Sigmoid colon (tissue), 7 donors: ENCODE measurements around the gene ABCD2. TPM values are rescaled to one million over a fixed set of nuclear protein-coding genes. Genes with fewer than 3 reads are reported as not detected.

Source experiments
- DNase-seq: peaks from one replicate; pipeline ENCODE4 v3.0.0-alpha.2; 2019
- H3K27ac ChIP-seq, 4 donors: fragments of 200-600 bp; sonication (generic); one replicate each; pipeline ENCODE4 v1.5.1; 2016 to 2019; ENCODE audit warnings: mild to moderate bottlenecking in 1 of 4
- H3K27me3 ChIP-seq, 3 donors: fragments of 200-600 bp; sonication (generic); one replicate each; pipeline ENCODE4 v1.5.1; 2019; ENCODE audit warnings: mild to moderate bottlenecking in 1 of 3
- H3K36me3 ChIP-seq, 4 donors: fragments of 200-600 bp; sonication (generic); one replicate each; pipeline ENCODE4 v1.5.1; 2016 to 2019
- H3K4me1 ChIP-seq, 4 donors: fragments of 200-600 bp; sonication (generic); one replicate each; pipeline ENCODE4 v1.5.1; 2017 to 2019
- H3K4me3 ChIP-seq, 4 donors: fragments of 200-600 bp; sonication (generic); one replicate each; pipeline ENCODE4 v1.5.1; 2017 to 2019; ENCODE audit warnings: mild to moderate bottlenecking in 2 of 4, moderate library complexity in 1 of 4
- H3K9me3 ChIP-seq, 4 donors: fragments of 200-600 bp in 3 of 4; sonication (generic) in 3 of 4; one replicate each; pipeline versions ENCODE4 v1.5.1 to v1.6.1; 2013 to 2019
- CTCF ChIP-seq, 4 experiments: fragments of 450-650 bp in 3 of 4; fragments of 200-600 bp in 1 of 4; IDR thresholded peaks; one replicate each; pipeline ENCODE4 v1.5.1; 2016 to 2019; ENCODE audit warnings: antibody characterized with exemption in 4 of 4, mild to moderate bottlenecking in 3 of 4, moderate library complexity in 2 of 4
- EP300 ChIP-seq, 4 donors: sonication (generic); formaldehyde crosslinking; IDR thresholded peaks; one replicate each; pipeline ENCODE4 v1.6.1; 2017; ENCODE audit warnings: antibody characterized with exemption in 4 of 4
- POLR2A ChIP-seq, 2 donors: fragments of 450-650 bp; IDR thresholded peaks; one replicate each; pipeline ENCODE4 v1.6.1; 2016; ENCODE audit warnings: antibody characterized with exemption in 2 of 2, mild to moderate bottlenecking in 2 of 2, moderate library complexity in 2 of 2
- POLR2AphosphoS5 ChIP-seq, 4 donors: sonication (generic); formaldehyde crosslinking; IDR thresholded peaks; one replicate each; pipeline ENCODE4 v1.6.1; 2017; ENCODE audit warnings: antibody characterized with exemption in 4 of 4
- WGBS, 2 donors: extraction: QIAGEN DNeasy Blood & Tissue Kit; methylation state at CpG; one replicate each; pipeline ENCODE4 v1.1.7; 2013; 5-methylcytosine and 5-hydroxymethylcytosine counted together
- intact Hi-C: fragments of 100-400 bp; cut with DNase I; formaldehyde crosslinking; loops from one replicate; pipeline ENCODE4 v1.15.1; 2023
- polyA plus RNA-seq, 3 donors: library from polyadenylated mRNA; stranded (reverse); fragments of 200-250 nt; gene quantifications; one replicate each; pipeline ENCODE4 v1.2.3, GENCODE V29; 2013
- total RNA-seq, 4 donors: library from RNA; depleted of rRNA; stranded (reverse); fragments of >200 nt; gene quantifications; one replicate each; pipeline ENCODE4 v1.1.0, GENCODE V29; 2016
- donor health status: healthy with polysubstance abuse.
- donor health status: Bipolar disorder and iron deficiency.
- donor health status: healthy.

The ABCD2 gene
- total and polyA plus RNA-seq, 7 donors, result 0.49 to 2.9 (median 0.68) TPM; not detected in 2

- no peak for DNase-seq
- Histone ChIP-seq H3K9me3 (no peaks in the 10 kb centered on the region), H3K4me1 (no peaks in the 10 kb centered on the region), H3K27ac (no peak overlapping the region), H3K36me3 (no peaks in the 10 kb centered on the region), H3K4me3 (no peak overlapping the region), H3K27me3 (no peaks in the 10 kb centered on the region)
- no peak for TF ChIP-seq POLR2A (IDR thresholded peaks at IDR 0.05)
- TF ChIP-seq EP300 (IDR thresholded peaks at IDR 0.05), result no peak
- no peak for TF ChIP-seq POLR2AphosphoS5 (IDR thresholded peaks at IDR 0.05)
- TF ChIP-seq CTCF (IDR thresholded peaks at IDR 0.05), result no peak
- intact Hi-C loops, result no loop called here
- 12 to 49% methylated on average over 3 of the region's 3 CpGs for WGBS, 2 donors
These were observed 38.0 kb downstream of the ABCD2 start for GRCh38 chr12:39581592-39581991.

- WGBS, 2 donors, result 55 to 63% methylated on average over 1 of the region's 1 CpG
- Histone ChIP-seq H3K36me3 (no peaks in the 10 kb centered on the region), H3K9me3 (no peaks in the 10 kb centered on the region), H3K27me3 (no peaks in the 10 kb centered on the region), H3K27ac (no peak overlapping the region), H3K4me1 (no peaks in the 10 kb centered on the region), H3K4me3 (no peak overlapping the region)
- intact Hi-C loops, result no loop called here
- no peak for TF ChIP-seq CTCF (IDR thresholded peaks at IDR 0.05)
- TF ChIP-seq POLR2AphosphoS5 (IDR thresholded peaks at IDR 0.05), result no peak
- TF ChIP-seq EP300 (IDR thresholded peaks at IDR 0.05), result no peak
- no peak for TF ChIP-seq POLR2A (IDR thresholded peaks at IDR 0.05)
- no peak for DNase-seq
These were observed 44.1 kb downstream of the ABCD2 start for GRCh38 chr12:39575498-39575875.

- H3K4me3 ChIP-seq, result no peak overlapping the region
- DNase-seq, result no peak
- intact Hi-C loops, result no loop called here
- WGBS, 2 donors, result 74 to 77% methylated on average over 4 of the region's 4 CpGs
- H3K27me3 ChIP-seq, result no peaks in the 10 kb centered on the region
- peaks cover 0 to 3% (median 0%) of the 10 kb centered on the region in 4 donors for H3K9me3 ChIP-seq
- H3K27ac ChIP-seq, result no peak overlapping the region
- no peaks in the 10 kb centered on the region for H3K36me3 ChIP-seq
- H3K4me1 ChIP-seq, result no peaks in the 10 kb centered on the region
- no peak for TF ChIP-seq POLR2A (IDR thresholded peaks at IDR 0.05)
- no peak for TF ChIP-seq CTCF (IDR thresholded peaks at IDR 0.05)
- TF ChIP-seq EP300 (IDR thresholded peaks at IDR 0.05), result no peak
- TF ChIP-seq POLR2AphosphoS5 (IDR thresholded peaks at IDR 0.05), result no peak
These were observed 44.7 kb downstream of the ABCD2 start for GRCh38 chr12:39574785-39575497.

GRCh38 chr12:39574378-39574777, 45.2 kb downstream of the ABCD2 start:
- intact Hi-C loops, result no loop called here

More at GRCh38 chr12:39574378-39574777, 45.2 kb downstream of the ABCD2 start:
- H3K27me3 ChIP-seq, result no peaks in the 10 kb centered on the region
- H3K9me3 ChIP-seq, result peaks cover 0 to 4% (median 1%) of the 10 kb centered on the region in 4 donors
- H3K36me3 ChIP-seq, result no peaks in the 10 kb centered on the region
- no peak overlapping the region for H3K27ac ChIP-seq
- H3K4me1 ChIP-seq, result no peaks in the 10 kb centered on the region
- TF ChIP-seq POLR2AphosphoS5 (IDR thresholded peaks at IDR 0.05) (no peak), CTCF (IDR thresholded peaks at IDR 0.05) (no peak), POLR2A (IDR thresholded peaks at IDR 0.05) (no peak), EP300 (IDR thresholded peaks at IDR 0.05) (no peak)
- WGBS, 2 donors, result 91 to 96% methylated on average over 1 of the region's 1 CpG
- H3K4me3 ChIP-seq, result no peak overlapping the region
- no peak for DNase-seq
